ENCODE measurements around the gene EBF3. TPM values are rescaled to one million over a fixed set of nuclear protein-coding genes. Genes with fewer than 3 reads are reported as not detected.

The EBF3 gene
- total RNA-seq, 1 donor from 2014 or later, result 0.20 TPM

DNA sequence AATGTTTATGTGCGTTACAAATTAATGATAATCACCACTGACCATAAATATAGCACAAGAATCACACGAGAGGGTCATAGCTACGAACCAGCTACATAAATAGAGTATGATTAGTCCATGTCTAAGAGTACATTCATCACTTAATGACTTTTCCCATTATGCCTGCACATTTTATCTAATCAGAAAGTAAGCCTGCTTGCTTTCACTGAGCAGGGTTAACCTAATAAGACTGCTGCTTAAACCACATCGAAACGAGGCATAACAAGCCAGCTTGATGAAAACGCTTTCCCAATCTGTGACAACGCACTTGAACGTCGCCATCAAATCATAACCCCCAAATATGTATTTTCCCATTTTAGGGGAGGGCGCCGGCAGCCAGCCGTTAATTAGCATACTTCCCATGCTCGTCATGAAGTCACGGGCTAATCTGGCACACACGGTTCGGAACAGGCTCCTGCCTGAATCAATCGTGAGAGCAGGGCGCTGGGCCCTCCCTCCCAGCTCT lies 71.5 kb downstream of the EBF3 start:
- TF ChIP-seq, protein P1, sequence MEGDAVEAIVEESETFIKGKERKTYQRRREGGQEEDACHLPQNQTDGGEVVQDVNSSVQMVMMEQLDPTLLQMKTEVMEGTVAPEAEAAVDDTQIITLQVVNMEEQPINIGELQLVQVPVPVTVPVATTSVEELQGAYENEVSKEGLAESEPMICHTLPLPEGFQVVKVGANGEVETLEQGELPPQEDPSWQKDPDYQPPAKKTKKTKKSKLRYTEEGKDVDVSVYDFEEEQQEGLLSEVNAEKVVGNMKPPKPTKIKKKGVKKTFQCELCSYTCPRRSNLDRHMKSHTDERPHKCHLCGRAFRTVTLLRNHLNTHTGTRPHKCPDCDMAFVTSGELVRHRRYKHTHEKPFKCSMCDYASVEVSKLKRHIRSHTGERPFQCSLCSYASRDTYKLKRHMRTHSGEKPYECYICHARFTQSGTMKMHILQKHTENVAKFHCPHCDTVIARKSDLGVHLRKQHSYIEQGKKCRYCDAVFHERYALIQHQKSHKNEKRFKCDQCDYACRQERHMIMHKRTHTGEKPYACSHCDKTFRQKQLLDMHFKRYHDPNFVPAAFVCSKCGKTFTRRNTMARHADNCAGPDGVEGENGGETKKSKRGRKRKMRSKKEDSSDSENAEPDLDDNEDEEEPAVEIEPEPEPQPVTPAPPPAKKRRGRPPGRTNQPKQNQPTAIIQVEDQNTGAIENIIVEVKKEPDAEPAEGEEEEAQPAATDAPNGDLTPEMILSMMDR (IDR thresholded peaks at IDR 0.05), result no peak
- Histone ChIP-seq H3K36me3 (no peaks in the 10 kb centered on the region), H3K9me3 (no peaks in the 10 kb centered on the region), H3K27me3 (peaks cover 38% of the 10 kb centered on the region), H3K27ac (no peak overlapping the region), H3K4me3 (no peak overlapping the region), H3K4me1 (no peaks in the 10 kb centered on the region)
- DNase-seq (no peak), ATAC-seq (no peak)
- intact Hi-C loops (cut with DNase I), result no loop called here

DNA sequence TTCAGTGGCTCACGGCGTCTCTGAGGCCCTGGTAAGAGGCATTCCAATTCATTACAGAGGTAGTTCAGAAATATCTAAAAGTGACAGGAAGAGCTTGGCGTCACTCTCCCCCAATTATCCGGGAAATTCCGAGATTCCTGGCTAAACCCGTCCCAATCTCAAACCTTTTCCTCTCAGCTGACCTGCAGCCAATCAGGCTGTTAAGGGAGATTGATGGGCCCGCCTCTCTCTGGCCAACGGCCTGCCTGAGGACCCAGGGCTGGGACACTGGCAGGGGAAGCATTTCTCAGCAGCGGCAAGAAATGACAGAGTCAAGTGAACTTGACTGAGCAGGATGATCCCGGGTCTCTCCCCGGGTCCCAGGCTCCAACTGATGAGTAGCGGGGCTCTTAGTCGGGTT lies 72.3 kb downstream of the EBF3 start:
- no peak for ATAC-seq
- H3K9me3 ChIP-seq, result no peaks in the 10 kb centered on the region
- intact Hi-C loops (cut with DNase I), result no loop called here
- TF ChIP-seq, protein P1 (IDR thresholded peaks at IDR 0.05), result no peak
- no peaks in the 10 kb centered on the region for H3K36me3 ChIP-seq
- DNase-seq, result no peak
- H3K27me3 ChIP-seq, result peaks cover 30% of the 10 kb centered on the region
- no peak overlapping the region for H3K27ac ChIP-seq
- H3K4me1 ChIP-seq, result no peaks in the 10 kb centered on the region
- no peak overlapping the region for H3K4me3 ChIP-seq

DNA sequence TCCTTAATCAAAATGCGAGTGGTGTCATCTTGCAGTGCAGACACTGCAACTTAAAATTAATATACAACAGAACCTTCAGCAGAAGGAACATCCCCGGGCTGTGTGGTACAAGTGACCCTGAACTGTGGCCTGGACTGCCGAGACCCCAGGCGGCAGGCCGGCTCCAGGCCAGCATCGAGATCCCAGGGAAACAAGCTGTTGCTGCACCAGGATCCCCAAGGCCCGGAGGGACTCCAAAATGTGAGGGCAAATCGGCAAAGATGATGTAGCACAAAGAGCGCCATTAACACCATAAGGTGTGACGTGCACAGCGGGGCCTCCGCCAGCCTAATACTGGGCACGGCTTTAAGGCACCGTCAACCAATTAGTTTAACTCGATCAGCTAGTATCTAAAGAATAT lies 73.9 kb downstream of the EBF3 start:
- ATAC-seq, result no peak

GRCh38 chr10:129888784-129889616 lies 75.1 kb downstream of the EBF3 start:
- peaks cover 24% of the 10 kb centered on the region for H3K27me3 ChIP-seq
- TF ChIP-seq, protein P1 (IDR thresholded peaks at IDR 0.05), result peak; percentile 55
- H3K27ac ChIP-seq, result no peak overlapping the region
- DNase-seq (no peak), ATAC-seq (peak; percentile 76)
- H3K4me3 ChIP-seq, result no peak overlapping the region
- no peaks in the 10 kb centered on the region for H3K9me3 ChIP-seq
- intact Hi-C loops (cut with DNase I), result no loop called here
- H3K4me1 ChIP-seq, result no peaks in the 10 kb centered on the region
- no peaks in the 10 kb centered on the region for H3K36me3 ChIP-seq

More for the DNA sequence above, 73.9 kb downstream of the EBF3 start:
- Histone ChIP-seq H3K27ac (no peak overlapping the region), H3K4me3 (no peak overlapping the region), H3K36me3 (no peaks in the 10 kb centered on the region), H3K4me1 (no peaks in the 10 kb centered on the region), H3K9me3 (no peaks in the 10 kb centered on the region), H3K27me3 (peaks cover 34% of the 10 kb centered on the region)
- TF ChIP-seq, protein P1 (IDR thresholded peaks at IDR 0.05), result no peak
- intact Hi-C loops (cut with DNase I), result no loop called here
- DNase-seq, result no peak

DNA sequence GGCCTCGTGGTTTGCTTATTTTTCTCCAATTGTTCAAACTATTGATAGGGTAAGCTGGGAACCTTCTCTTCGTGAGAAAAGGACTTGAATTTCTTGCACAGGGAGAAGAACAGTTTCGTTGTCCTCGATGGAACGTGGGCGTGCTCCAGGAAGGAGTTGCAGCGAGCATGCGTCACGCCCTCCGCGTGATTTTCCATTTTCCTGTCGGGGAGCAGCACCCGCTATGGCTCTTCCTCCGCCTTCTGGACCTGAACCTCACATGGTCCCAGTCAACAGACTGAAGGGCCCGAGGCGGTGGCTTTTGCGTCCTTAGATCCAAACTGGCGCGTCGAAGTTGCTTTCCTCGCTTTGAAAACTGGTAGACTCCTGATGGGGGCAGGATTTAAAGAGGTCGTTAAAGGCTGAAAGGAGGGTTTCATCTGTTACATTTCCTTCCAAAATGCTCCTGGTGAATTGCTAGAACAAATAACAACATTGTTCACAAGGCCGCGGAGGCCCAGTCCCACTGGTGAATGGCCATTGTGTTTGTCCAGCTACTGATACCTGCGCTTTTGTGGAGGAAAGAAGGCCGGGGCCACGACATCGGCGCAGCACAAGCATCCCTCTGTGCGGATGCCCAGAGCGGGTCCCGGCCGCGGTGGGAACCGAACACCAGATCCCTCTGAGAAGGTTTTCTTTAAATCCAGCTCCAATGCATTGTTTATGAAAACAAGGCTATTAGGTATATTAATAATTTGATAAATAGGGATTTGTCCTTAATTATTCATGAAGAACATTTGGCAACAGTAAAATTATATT lies 75.9 kb downstream of the EBF3 start:
- no peaks in the 10 kb centered on the region for H3K4me1 ChIP-seq
- TF ChIP-seq, protein P1 (IDR thresholded peaks at IDR 0.05), result no peak
- no peak overlapping the region for H3K27ac ChIP-seq
- no peak for DNase-seq
- intact Hi-C loops (cut with DNase I), result no loop called here
- no peaks in the 10 kb centered on the region for H3K9me3 ChIP-seq
- H3K27me3 ChIP-seq, result peaks cover 23% of the 10 kb centered on the region
- H3K36me3 ChIP-seq, result no peaks in the 10 kb centered on the region
- ATAC-seq, result no peak
- no peak overlapping the region for H3K4me3 ChIP-seq
